GM19240 (cell line): ENCODE measurements around the gene STX8.
"Not testable (repeated sequence)": the region's sequence is repeated elsewhere in the genome, so short reads cannot be mapped to it uniquely, and the experiment has no call there.

ENCODE experiments used
- DNase-seq: peaks from one replicate; pipeline ENCODE4 v3.0.0; 2011; ENCODE audit warnings: low spot score; ENCODE audit not compliant: insufficient read length

STX8 gene

DNA sequence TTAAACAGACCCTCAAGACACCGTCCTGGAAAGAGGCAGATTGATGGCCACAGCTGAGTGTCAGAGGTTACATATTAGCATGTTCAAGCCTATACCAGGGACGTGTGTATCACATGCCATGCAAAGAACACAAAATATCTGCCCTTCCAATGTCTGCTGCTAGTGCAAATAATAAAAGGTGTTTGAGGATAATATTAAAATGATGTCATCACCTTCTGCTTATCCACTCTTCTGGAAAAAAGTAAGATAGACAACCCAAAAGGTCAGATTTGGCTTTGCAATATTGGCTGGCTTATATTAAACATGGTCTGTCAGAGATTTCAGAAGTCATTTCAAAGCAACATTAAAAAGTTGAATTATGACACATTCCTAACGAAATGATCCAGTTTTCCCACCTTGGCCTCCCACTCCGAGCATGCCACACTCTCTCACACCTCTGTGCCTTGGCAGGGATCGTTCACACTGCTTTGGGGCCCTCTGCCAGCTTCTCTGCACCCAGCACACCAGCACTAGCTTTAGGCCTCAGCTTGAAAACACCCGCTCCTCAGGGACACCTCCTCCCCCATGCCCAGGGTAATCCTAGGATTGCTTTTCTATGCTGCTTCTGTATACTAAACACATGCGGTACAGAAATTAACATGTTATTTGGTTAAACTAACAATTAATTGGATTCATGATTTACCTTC, 306.1 kb downstream of the STX8 start:
- no peak for DNase-seq

DNA sequence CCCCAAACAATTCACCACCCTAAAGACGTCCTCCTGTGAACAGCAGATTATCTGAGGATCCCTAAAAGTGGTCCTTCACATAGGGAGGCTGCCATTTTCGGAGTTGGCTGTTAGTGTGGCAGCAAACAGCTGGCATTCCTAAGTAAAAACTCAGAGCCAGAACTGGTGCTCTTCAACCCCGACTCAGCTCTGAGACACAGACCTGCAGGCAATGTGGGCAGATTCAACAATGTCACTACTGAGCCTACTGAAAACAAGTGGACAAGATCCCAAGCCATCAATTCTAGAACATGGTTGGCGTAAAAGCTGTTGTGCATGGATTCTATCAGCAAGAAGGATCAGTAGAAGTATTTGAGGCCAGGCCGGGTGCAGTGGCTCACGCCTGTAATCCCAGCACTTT, 307.1 kb downstream of the STX8 start:
- no peak for DNase-seq

DNA sequence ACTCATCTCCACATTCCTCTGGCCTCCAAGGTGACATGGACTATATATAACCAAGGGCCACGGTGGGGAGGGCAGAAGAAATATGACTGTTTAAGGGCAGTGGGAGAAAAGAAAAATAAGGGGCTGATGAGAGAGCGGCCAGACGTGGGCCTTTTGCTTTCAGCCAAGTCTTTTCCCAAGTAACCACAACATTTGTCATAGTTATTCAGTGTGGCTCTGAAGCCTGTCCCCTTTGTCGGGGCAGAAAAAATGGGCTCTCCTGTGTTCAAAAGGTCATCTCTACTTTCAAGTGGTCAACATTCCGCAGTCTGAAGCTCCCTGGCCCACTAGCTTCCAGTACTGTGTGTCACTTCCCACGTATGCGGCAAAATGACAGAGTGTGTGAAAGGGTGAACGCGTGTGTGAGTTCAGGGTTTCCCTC, 308.9 kb downstream of the STX8 start:
- DNase-seq = no peak

DNA sequence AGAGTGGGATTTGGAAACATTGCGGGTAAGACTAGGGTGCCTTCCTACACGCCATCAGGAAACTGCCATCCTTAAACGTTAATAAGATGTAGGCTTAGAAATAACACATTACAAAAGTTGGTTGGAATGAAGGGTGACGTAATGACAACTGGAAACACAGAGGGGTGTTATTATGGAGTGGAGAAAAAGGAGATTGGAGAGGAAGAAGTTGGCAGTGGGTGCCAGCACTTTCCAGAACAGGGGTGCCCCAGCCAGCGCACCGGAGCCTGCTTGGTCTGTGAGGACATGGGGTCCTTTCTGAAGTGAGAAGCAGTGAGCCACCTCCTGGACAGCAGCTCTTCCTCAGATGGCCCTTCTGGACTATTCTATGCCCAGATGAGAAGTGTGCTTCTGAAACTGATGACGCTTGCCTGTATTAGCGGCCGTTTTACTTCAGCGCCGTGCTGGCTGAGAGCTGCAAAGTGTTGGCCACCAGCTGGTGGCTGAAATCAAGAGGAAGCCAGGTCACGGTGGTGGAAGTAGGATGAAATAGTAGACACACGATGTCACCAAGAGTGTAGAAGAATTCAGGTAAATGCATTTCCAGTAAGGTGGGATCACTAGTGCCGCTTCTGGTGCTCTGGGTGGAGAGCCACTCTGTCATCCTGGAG, 309.5 kb downstream of the STX8 start:
- no peak for DNase-seq

DNA sequence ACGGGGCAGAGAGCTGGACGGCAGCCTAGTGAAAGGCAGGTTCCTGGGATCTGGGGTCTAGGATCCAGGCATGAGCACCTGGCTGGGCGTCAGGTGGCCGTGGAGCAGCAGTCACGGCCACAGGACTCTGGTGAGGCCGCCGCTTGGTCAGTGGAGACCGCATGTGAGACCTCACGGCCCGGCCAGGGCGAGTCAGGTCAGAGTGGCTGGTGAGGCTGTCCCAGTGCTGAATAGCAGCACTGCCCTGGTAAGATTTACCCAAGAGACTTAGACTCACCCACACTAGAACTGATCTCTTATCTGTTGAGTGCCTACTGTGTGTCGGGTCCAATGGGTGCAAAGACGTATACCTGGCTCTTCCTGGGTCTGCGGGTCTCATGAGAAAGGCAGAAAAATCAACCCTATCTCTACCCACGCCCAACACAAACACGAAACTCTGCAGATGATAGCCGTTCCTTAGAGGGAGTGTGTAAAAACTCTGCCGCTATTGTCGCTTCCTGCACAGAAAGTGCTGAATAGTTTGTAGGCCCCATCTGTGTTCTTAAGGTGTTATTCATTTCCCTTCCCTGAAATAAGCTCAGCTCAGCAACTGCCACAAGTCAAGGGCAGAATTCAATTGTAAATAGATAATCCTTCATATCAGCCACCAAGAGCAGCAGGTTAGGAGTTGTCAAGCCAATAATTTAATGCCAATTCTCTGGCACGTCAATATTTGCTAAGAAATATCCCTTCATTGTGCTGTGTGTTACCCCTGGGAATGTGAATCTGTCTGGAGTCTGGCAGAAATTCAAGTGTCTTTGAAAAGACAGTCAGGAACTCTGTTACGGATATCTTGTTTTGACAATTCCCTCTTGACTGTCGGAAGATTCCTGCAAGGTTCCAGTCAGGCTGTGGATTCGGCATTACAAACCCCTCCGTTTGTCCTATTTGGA, 314.3 kb downstream of the STX8 start:
- DNase-seq = no peak

DNA sequence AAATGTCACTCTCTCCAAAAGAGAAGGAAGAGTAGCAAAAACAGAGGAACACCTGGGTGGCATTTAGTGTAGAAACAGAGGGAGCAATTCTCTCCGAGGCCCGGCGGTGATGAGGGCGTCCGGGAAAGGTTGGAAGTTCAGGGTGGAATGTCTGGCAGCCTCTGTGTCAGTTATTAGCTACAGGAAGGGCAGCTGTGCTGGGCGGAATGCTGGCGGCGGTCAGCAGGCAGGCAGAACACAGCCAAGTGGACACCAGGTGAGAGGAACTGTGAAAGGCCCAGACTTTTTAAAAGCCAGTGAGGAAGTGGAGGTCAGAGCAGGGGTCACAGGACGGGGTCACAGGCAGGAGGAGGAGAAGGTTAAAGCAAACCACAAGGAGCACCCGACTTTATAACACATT, 316.2 kb downstream of the STX8 start:
- no peak for DNase-seq

DNA sequence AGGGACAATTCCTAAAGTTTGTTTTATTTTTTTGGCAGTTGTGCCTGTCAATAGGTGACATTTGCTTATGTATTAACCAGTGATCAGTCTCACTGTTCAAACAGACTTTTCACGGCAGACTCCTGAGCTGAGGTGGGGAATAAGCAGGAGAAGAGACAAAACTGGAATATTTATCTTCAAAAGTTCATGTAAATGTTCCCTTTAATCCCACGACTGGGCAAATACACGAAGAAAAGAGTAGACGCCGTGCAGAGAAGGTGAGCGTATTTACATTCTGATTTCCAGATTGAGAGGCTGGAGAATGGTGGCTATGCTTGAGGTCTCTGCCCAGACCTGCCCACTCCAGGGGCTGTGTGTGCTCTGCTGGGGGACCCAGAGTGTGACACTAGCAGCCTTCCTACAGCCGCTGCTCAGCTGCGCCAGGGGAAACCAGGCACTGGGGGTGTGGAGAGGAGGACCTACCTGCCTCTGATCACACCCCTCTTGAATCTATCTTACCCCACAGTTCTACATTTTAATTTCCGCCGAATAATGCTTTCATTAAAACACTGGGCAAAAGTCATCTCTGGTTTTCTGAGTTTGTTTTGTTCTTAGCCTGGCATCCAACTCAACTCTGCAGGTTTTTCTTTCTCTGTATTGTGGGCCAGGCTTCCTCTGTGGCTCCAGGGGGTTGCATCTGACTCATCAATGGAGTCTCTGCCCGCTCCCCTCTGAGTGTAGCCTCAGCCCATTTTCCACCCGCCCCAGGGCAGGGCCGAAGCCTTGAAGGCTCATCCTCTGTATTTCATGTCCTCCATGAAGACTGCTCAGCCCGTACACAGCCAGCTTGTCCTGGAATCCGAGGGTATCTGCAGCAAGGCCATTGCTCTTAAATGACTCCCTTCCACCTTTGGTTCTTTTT, 317.3 kb downstream of the STX8 start:
- DNase-seq = no peak

DNA sequence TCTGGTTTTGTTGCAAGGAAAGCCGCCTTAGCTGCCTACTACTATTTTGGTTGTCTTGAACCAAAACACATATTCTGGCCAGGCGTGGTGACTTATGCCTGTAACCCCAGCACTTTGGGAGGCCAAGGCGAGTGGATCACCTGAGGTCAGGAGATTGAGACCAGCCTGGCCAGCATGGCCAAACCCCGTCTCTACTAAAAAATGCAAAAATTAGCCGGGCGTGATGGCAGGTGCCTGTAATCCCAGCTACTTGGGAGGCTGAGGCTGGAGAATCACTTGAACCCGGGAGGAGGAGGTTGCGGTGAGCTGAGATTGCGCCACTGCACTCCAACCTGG, 318.0 kb downstream of the STX8 start:
- not testable (repeated sequence) for DNase-seq

DNA sequence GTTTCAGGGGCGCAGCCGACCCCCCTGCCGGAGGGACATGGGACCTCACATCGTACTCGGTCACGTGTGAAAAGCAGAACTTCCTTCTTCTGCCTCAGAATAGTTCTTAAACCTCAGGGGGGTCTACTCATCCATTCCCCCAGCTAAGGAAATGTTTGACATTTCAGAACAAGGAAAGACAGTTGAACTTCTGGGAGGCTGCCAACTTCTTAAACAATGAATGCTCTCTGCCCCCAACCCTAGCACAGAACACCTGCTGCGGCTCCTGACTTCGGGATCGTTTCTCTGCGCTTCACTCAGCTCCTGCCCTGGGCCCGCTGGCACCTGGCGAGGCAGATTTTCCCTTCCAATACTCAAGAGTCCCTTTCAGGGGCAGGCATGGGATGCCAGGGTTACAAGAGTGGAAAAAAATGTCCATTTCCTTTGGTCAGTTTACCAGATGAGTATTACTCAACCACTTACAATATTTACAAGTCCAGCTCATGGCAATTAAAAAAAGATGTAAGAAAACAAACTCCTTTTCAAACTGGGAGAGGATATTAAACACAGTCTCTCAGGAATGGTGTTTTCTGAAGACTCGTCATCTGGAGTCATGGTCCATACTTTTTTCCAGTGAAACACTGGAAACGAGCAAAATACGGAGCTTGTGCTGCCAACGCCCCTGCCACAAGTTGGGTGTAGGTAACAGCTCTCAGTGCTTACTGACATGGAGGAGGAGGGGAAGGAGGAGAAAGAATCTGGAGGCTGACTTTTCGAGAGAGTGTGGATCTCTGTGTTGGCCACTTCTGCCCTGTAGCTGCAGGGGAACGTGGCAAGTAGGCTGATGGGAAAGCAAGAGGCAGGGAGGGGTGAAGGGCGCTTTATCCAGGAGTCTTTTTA, 318.6 kb downstream of the STX8 start:
- DNase-seq = no peak

DNA sequence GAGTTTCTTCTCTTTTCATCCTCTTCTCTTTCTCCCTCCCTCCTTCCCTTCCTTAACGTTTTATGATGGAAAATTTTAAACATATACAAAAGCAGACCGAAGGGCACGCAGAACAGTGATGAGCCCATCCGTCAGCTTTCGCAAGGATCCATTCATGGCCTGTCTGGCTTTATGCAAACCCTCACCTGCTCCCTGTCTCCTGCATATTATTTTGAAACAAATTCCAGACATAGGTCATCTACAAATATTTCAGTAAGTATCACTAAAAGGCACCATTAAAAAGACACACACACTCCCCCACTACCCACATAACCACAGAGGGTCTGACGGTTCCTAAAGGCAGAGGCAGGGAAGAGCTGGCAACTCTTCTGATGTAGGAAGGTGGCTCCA, 319.3 kb downstream of the STX8 start:
- no peak for DNase-seq

DNA sequence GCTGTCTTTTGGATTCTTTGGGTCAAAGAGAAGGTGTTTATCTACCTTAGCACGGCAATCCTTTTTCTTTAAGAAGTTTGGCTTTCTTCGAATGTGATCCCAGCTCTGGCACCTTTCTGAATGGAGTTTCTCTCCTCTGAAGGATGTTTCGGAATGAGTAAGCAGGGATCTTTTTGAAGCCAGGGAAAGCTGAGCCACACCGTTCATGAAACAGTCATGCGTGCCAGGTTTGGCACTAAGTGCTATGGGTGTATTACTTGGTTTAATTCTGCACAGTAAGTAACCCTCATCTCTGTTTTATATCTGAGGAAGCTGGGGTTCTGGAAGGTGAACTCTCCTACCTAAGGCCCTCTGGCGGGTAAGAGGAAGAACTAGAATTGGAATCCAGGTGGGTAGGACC, 319.8 kb downstream of the STX8 start:
- no peak for DNase-seq

DNA sequence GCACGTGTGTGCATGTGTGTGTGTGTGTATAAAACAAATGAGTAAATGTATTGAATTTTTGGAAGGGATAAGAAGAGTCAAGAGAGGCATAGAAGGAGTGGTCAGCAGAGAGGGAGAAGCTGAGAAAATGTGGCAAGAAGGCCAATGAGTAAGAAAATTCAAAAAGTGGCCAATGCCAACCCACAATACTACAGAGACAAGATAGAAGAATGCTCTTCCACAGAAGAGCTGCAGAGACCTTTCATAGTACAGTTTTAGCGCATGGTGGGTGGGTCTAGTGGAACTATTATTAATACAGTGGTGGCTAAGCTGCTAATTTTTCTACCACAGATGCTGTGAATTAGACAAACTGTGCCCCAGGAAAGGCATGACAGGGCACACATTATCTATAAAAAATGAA, 320.8 kb downstream of the STX8 start:
- DNase-seq = no peak

DNA sequence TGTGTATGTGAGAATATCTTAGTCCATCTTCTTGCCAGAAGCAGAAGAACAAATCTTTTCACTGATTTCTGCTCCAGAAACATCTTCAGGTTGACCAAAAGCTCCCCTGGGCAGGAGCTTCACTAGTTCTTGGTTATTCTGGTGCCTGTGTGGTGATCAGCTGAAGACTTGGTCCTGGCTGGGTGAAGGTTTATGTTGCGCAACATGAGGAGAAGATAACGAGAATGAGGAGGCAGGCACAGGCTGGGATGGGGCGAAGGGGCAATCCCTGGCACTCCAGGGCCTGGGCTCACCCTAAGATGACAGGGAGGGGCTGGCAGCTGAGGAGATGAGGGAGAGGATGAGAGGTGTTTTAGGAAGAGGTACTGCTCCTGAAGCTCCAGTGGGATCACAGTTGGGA, 322.3 kb downstream of the STX8 start:
- DNase-seq = no peak

DNA sequence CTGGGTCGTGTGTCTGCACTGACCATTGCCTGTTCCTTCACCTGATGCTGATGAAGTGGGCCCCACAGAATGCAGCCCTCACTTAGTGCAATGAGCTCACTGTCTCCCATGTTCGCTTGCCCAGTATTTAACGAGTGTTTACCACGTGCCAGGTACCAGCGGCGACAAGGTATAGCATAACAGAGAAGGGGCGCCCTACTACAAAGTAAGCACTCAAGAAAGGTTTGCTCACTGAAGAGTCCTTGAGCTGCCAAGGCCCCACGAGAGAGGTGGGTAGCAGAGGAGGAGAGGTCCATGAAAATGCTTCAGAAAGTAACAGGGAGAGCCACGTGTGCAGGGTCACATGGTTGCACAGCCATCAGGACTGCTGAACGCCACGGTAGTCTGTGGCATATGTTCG, 324.3 kb downstream of the STX8 start:
- no peak for DNase-seq

DNA sequence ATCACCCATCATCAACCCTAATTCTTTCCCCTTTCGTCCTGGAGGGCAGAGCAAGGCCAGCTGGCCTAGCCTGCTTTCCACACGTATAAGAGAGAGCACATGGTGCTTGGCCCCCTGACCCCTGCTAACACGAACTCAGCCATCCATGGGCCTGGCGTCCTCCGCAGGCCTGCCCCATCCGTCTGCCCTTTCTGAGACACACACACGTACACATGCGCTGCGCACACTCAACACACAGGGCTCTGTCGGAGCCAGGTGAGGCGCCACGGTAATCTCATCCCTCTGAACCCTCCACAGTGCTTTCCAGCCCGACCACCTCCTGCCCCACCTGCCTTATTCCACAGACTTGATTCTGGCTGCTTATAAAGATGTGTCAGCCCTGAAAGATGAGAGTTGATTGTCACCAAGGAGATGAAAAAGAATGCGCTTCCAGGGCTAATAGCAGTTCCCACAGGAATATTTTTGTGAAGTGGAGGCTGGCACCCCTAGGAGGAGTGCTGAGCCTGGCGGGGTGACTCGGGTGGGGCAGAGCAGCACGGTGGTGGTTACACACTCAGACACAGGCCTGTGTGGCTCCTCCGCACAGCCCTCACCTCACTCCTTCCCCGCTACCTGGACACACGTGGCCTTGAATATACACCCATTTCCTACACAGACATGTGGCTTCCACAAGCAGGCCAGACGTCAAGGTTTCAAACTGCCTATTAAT, 326.2 kb downstream of the STX8 start:
- no peak for DNase-seq

DNA sequence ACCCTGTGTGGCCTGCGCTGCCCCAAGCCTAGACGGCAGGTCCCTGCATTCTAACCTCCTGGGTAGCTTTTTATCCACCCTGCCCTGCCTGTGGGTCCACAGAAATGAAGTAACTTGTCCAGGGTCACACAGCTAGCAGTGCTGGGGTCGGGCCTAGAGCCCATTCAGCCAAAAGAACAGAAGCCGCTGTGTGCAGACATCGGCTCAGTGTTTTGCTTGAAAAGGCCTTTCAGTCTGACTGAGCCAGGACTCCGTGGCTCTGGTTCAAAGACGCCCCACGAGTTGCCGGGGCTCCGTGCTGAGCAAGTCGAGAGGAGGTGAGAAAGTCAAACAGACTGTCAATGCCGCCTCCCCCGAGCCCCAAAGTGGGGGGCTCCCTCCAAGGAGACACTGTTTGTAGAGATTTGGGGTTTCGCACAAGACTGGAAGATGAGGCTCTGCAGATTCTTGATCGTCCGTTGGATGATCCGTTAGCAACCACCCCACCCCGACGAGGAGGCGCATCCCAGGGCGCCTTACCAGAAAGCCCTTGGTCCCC, 328.1 kb downstream of the STX8 start:
- no peak for DNase-seq

DNA sequence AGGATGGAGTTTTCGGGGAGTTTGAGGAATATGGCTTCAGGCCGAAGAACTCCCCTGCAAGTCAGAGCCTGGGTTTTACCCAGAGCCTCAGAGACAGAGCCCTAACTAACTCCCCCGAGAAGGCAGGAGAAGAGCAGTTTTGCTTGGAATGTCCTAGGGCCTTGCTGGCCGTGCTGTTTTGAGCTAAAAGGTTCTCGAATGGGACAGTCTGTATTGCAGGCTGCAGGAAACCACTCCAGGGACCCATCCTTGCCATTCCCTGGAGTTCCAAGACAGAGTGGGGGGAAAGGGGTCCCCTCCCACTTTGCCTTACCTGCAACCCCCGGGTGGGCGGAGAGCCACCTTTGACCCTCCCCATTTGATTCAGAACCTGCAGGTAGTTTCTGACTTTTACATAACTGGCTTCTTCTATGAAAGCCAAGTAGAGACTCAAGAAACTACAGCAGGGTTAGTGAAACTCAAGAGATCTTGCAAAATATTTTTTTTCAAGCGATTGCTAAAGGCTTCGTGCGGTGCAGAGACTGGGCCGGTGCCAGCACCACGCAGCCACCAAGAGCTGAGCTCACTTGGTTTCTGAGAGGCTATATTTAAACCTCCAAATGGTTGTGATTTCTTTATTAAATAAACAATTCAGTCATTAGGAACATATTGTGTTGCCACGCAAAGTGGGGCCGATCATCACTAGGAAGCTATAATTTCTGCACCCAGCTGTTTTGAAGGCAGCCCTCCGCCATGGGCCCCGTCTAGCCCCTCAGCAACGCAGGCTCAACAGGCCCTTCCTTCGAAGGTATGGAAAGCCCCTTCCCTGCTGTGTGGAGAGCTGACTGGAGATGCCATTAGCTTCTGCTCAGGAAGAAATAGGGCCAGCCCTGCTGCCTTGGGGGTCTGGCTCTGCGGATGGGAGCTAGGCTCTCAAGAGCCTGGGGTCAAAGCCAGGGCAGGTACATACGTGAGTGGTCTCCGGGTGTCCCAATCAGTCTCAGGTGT, 331.3 kb downstream of the STX8 start:
- no peak for DNase-seq

DNA sequence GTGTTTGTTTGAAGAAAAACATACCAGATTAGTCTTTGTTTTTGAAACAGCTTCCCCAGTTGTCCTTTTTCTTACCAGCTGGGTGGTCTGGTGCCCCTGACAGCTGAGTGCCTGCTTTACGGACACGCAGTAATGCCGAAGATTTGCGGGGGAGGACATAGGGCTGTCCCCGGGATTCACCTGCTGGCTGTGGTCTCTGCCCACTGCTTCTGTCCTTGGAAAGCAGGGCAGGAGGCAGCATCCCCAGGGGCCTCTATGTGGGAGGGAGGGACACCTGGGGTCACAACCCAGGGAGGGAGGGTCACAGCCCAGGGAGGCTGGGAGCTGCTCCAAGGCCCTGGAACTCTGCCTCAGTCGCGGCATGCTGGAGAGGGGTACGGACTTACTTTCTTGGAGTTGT, 332.6 kb downstream of the STX8 start:
- no peak for DNase-seq
